ENCODE measurements around the gene SLC35E4. TPM values are rescaled to one million over a fixed set of nuclear protein-coding genes. Genes with fewer than 3 reads are reported as not detected.

SLC35E4 gene, protein sequence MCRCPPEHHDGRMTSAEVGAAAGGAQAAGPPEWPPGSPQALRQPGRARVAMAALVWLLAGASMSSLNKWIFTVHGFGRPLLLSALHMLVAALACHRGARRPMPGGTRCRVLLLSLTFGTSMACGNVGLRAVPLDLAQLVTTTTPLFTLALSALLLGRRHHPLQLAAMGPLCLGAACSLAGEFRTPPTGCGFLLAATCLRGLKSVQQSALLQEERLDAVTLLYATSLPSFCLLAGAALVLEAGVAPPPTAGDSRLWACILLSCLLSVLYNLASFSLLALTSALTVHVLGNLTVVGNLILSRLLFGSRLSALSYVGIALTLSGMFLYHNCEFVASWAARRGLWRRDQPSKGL
- 7.8 TPM for total RNA-seq

DNA sequence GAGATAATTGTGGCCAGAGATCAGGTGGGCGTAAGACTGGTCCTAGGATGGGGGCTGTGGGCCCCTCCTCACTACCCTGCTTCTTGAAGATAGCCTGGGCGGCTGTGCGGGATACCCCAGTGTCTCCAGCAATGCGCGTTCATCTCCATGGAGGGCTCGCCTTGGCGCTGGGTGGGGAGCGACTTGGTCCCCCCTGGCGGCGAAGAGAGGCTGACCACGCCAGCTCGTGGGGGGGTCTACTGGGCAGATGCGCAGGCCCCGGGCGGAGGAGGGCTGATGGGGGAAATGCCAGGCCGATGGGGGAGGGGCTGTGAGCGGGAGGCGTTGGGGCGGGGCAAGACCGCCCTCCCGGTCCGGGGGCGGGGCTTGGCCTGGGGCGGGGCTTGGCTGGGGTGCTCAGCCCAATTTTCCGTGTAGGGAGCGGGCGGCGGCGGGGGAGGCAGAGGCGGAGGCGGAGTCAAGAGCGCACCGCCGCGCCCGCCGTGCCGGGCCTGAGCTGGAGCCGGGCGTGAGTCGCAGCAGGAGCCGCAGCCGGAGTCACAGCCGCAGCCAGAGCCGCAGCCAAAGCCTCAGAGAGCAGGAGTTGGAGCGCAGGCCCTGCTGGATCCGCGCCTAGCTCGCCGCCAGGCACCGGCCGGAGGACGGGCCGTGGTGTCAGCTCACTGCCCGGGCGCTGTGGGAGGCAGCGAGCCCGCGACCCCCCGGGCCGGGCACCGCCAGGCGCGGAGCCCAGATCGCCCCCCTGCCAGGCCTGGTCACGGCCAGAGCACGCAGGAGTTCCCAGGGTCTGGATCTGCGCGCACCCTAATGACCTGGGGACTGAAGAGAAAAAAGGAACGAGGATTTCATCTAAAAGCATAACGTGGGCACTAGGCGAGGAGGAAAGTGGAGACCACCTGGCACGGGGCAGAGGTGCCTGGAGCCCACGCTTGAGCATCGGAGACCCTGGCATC lies at the start of gene SLC35E4:
Gene SLC35E4 (plus strand): TSS at position 509 of the 953 bp plus-strand sequence. CDS start 670 bp downstream, outside the sequence.

GRCh38 chr22:30591588-30592359 lies 43.8 kb upstream of the SLC35E4 start, which contains the start of gene PES1:
PES1 (minus strand) TSS chr22:30591910; CDS start chr22:30591833, 77 bp downstream.

GRCh38 chr22:30606455-30607299 lies 28.9 kb upstream of the SLC35E4 start, which contains the start of gene TCN2:
TCN2 (plus strand) TSS chr22:30607174; CDS start chr22:30607332, 158 bp downstream.

GRCh38 chr22:30667494-30668385 lies 32.2 kb downstream of the SLC35E4 start, which contains the start of gene DUSP18:
DUSP18 (minus strand) TSS chr22:30667875; CDS start chr22:30664003, 3,872 bp downstream.

GRCh38 chr22:30694640-30695350 lies 59.2 kb downstream of the SLC35E4 start, which contains the start of gene OSBP2:
OSBP2 (plus strand) TSS chr22:30694874; CDS start chr22:30694910, 36 bp downstream.

Other genes starting within 250 kb of the SLC35E4 start
- gene RNF215, start 248.4 kb upstream of the SLC35E4 start, total RNA-seq, result 28.5 TPM
- 14.1 TPM for gene SEC14L2, start 238.8 kb upstream of the SLC35E4 start, total RNA-seq
- gene MTFP1, start 210.0 kb upstream of the SLC35E4 start, total RNA-seq, result 0.94 TPM
- gene SEC14L3, start 163.8 kb upstream of the SLC35E4 start, total RNA-seq, result not detected
- not detected for gene SEC14L4, start 130.1 kb upstream of the SLC35E4 start, total RNA-seq
- 0.31 TPM for gene SEC14L6, start 89.0 kb upstream of the SLC35E4 start, total RNA-seq
- 1.6 TPM for gene GAL3ST1, start 61.1 kb upstream of the SLC35E4 start, total RNA-seq
- gene PES1, start 43.9 kb upstream of the SLC35E4 start, total RNA-seq, result 61.7 TPM
- 16.0 TPM for gene TCN2, start 28.6 kb upstream of the SLC35E4 start, total RNA-seq
- 34.1 TPM for gene DUSP18, start 32.1 kb downstream of the SLC35E4 start, total RNA-seq
- 62.3 TPM for gene OSBP2, start 59.1 kb downstream of the SLC35E4 start, total RNA-seq